Mesendoderm (in vitro differentiated cells): ENCODE results near the gene SART1.

Experiments used
- DNase-seq: peaks from one replicate; pipeline ENCODE4 v3.0.0; 2013
- H2AK5ac ChIP-seq: 2 replicates; pipeline ENCODE4 v1.6.1; 2013; ENCODE audit warnings: low read length, inconsistent platforms
- H2BK120ac ChIP-seq: 2 replicates; pipeline ENCODE4 v1.6.1; 2013; ENCODE audit warnings: low read depth, mild to moderate bottlenecking, low read length, moderate library complexity, mixed read lengths
- H2BK15ac ChIP-seq: replicated peaks from 2 replicates; pipeline ENCODE4 v1.6.1; 2013; ENCODE audit warnings: low read depth, mild to moderate bottlenecking, moderate library complexity
- H2BK5ac ChIP-seq: 2 replicates; pipeline ENCODE4 v1.6.1; 2013; ENCODE audit warnings: low read length, inconsistent platforms
- H3K18ac ChIP-seq: 2 replicates; pipeline ENCODE4 v1.6.1; 2013; ENCODE audit warnings: mild to moderate bottlenecking, low read length, mixed read lengths
- H3K23ac ChIP-seq: one replicate; pipeline ENCODE4 v1.6.1; 2013; ENCODE audit warnings: low read length
- H3K27ac ChIP-seq: 2 replicates; pipeline ENCODE4 v1.5.1; 2013; ENCODE audit warnings: low read depth, mild to moderate bottlenecking, inconsistent platforms, low read length, moderate library complexity
- H3K27me3 ChIP-seq: 2 replicates; pipeline ENCODE4 v1.6.1; 2013; ENCODE audit warnings: low read length, control low read depth, mild to moderate bottlenecking, inconsistent platforms; ENCODE audit not compliant: insufficient read depth, poor library complexity
- H3K36me3 ChIP-seq: 2 replicates; pipeline ENCODE4 v1.6.1; 2013; ENCODE audit warnings: low read length, inconsistent platforms; ENCODE audit not compliant: control insufficient read depth, insufficient read depth
- H3K4ac ChIP-seq: one replicate; pipeline ENCODE4 v1.6.1; 2013; ENCODE audit warnings: low read depth, mild to moderate bottlenecking, low read length, moderate library complexity
- H3K4me1 ChIP-seq: 2 replicates; pipeline ENCODE4 v1.6.1; 2013; ENCODE audit warnings: low read depth, low read length, inconsistent platforms; ENCODE audit not compliant: control insufficient read depth
- H3K4me2 ChIP-seq: 2 replicates; pipeline ENCODE4 v1.6.1; 2013; ENCODE audit warnings: low read length
- H3K4me3 ChIP-seq: 2 replicates; pipeline ENCODE4 v1.5.1; 2013; ENCODE audit warnings: mild to moderate bottlenecking, low read length
- H3K56ac ChIP-seq: one replicate; pipeline ENCODE4 v1.6.1; 2013; ENCODE audit warnings: low read length
- H3K79me1 ChIP-seq: 2 replicates; pipeline ENCODE4 v1.6.1; 2013; ENCODE audit warnings: low read length, inconsistent platforms
- H3K79me2 ChIP-seq: 2 replicates; pipeline ENCODE4 v1.6.1; 2013; ENCODE audit warnings: mild to moderate bottlenecking, low read length; ENCODE audit not compliant: control insufficient read depth, insufficient read depth
- H3K9ac ChIP-seq: 2 replicates; pipeline ENCODE4 v1.6.1; 2013; ENCODE audit warnings: low read length, inconsistent platforms
- H4K5ac ChIP-seq: one replicate; pipeline ENCODE4 v1.6.1; 2013; ENCODE audit warnings: low read length
- H4K8ac ChIP-seq: one replicate; pipeline ENCODE4 v1.6.1; 2013; ENCODE audit warnings: low read depth, mild to moderate bottlenecking, control low read depth, low read length, moderate library complexity
- WGBS: extraction: QIAGEN DNeasy Blood & Tissue Kit; methylation state at CpG from one replicate; pipeline ENCODE4 v1.1.7; 2013; ENCODE audit warnings: low lambda C conversion rate, missing lambda C conversion rate; ENCODE audit not compliant: insufficient coverage; ENCODE audit errors: extremely low coverage; 5-methylcytosine and 5-hydroxymethylcytosine counted together

Gene SART1

GRCh38 chr11:65917077-65917433, 44.5 kb upstream of the SART1 start:
- WGBS: no CpG with 5 or more reads among the region's 3 CpGs
- Histone ChIP-seq H2BK15ac (no peak overlapping the region), H4K8ac (no peak overlapping the region), H2BK120ac (no peak overlapping the region), H4K5ac (no peak overlapping the region), H3K79me2 (peaks cover 8% of the 10 kb centered on the region), H3K9ac (peak overlapping the region; percentile 21), H3K4me1 (peaks cover 3% of the 10 kb centered on the region), H3K4ac (no peak overlapping the region), H2BK5ac (no peak overlapping the region), H3K4me3 (no peak overlapping the region), H3K27ac (no peak overlapping the region), H3K79me1 (peaks cover 17% of the 10 kb centered on the region), H3K4me2 (no peak overlapping the region), H3K56ac (peak overlapping the region; percentile 96), H3K23ac (no peak overlapping the region), H3K27me3 (no peaks in the 10 kb centered on the region), H2AK5ac (no peak overlapping the region), H3K36me3 (no peaks in the 10 kb centered on the region), H3K18ac (no peak overlapping the region)
- DNase-seq: no peak

- H3K79me2 ChIP-seq: peaks cover 8% of the 10 kb centered on the region
- H2BK5ac ChIP-seq: no peak overlapping the region
- H2BK120ac ChIP-seq: no peak overlapping the region
- DNase-seq: no peak
- H3K4me2 ChIP-seq: peak overlapping the region; percentile 90
- H3K18ac ChIP-seq: no peak overlapping the region
- H2AK5ac ChIP-seq: peak overlapping the region; percentile 95
- no peak overlapping the region for H3K4ac ChIP-seq
- H4K8ac ChIP-seq: no peak overlapping the region
- peaks cover 17% of the 10 kb centered on the region for H3K79me1 ChIP-seq
- H3K27me3 ChIP-seq: no peaks in the 10 kb centered on the region
- H3K56ac ChIP-seq: peak overlapping the region; percentile 96
- peaks cover 3% of the 10 kb centered on the region for H3K4me1 ChIP-seq
- peak overlapping the region; percentile 94 for H3K23ac ChIP-seq
- H3K4me3 ChIP-seq: peak overlapping the region; percentile 96
- peak overlapping the region; percentile 97 for H3K9ac ChIP-seq
- no peak overlapping the region for H2BK15ac ChIP-seq
- WGBS: no CpG with 5 or more reads among the region's 35 CpGs
- H3K27ac ChIP-seq: no peak overlapping the region
- H4K5ac ChIP-seq: no peak overlapping the region
- no peaks in the 10 kb centered on the region for H3K36me3 ChIP-seq
These were observed 43.9 kb upstream of the SART1 start for GRCh38 chr11:65917434-65918210.

GRCh38 chr11:65918211-65919140, 43.1 kb upstream of the SART1 start, which contains the start of gene C11orf68:
Gene C11orf68 (minus strand): TSS chr11:65919062. CDS start chr11:65919031, 31 bp downstream.
- no peaks in the 10 kb centered on the region for H3K36me3 ChIP-seq
- H3K56ac ChIP-seq: peak within 1 kb of the TSS; percentile 96
- peaks cover 3% of the 10 kb centered on the region for H3K4me1 ChIP-seq
- no peaks in the 10 kb centered on the region for H3K27me3 ChIP-seq
- peak within 1 kb of the TSS; percentile 96 for H3K4me3 ChIP-seq
- no CpG with 5 or more reads among the region's 77 CpGs for WGBS
- peak within 1 kb of the TSS; percentile 95 for H2AK5ac ChIP-seq
- peaks cover 8% of the 10 kb centered on the region for H3K79me2 ChIP-seq
- H3K9ac ChIP-seq: peak within 1 kb of the TSS; percentile 97
- H2BK5ac ChIP-seq: no peak within 1 kb of the TSS
- peak within 1 kb of the TSS; percentile 90 for H3K18ac ChIP-seq
- peak within 1 kb of the TSS; percentile 93 for H3K4me2 ChIP-seq
- H3K27ac ChIP-seq: peak within 1 kb of the TSS; percentile 39
- DNase-seq: peak; percentile 69
- peak within 1 kb of the TSS; percentile 92 for H3K4ac ChIP-seq
- H3K79me1 ChIP-seq: peaks cover 17% of the 10 kb centered on the region
- no peak within 1 kb of the TSS for H2BK15ac ChIP-seq
- H4K8ac ChIP-seq: no peak within 1 kb of the TSS
- no peak within 1 kb of the TSS for H4K5ac ChIP-seq
- peak within 1 kb of the TSS; percentile 94 for H3K23ac ChIP-seq
- H2BK120ac ChIP-seq: no peak within 1 kb of the TSS

- Histone ChIP-seq H4K8ac (no peak within 1 kb of the TSS), H3K79me2 (peaks cover 8% of the 10 kb centered on the region), H3K4me3 (peak within 1 kb of the TSS; percentile 96), H2BK15ac (no peak within 1 kb of the TSS), H3K9ac (peak within 1 kb of the TSS; percentile 97), H3K56ac (peak within 1 kb of the TSS; percentile 96), H3K23ac (peak within 1 kb of the TSS; percentile 94), H3K27ac (peak within 1 kb of the TSS; percentile 39), H3K4me2 (peak within 1 kb of the TSS; percentile 93), H2BK5ac (no peak within 1 kb of the TSS), H3K27me3 (no peaks in the 10 kb centered on the region), H2BK120ac (no peak within 1 kb of the TSS), H2AK5ac (peak within 1 kb of the TSS; percentile 95), H3K4ac (peak within 1 kb of the TSS; percentile 92), H3K79me1 (peaks cover 17% of the 10 kb centered on the region), H4K5ac (no peak within 1 kb of the TSS), H3K18ac (peak within 1 kb of the TSS; percentile 90), H3K36me3 (no peaks in the 10 kb centered on the region), H3K4me1 (peaks cover 3% of the 10 kb centered on the region)
- no CpG with 5 or more reads among the region's 59 CpGs for WGBS
- peak; percentile 99 for DNase-seq
These were observed 42.4 kb upstream of the SART1 start, which contains the start of gene DRAP1 for GRCh38 chr11:65919141-65919572. Gene DRAP1 (plus strand): TSS chr11:65919426. CDS start chr11:65919502, 76 bp downstream.

- Histone ChIP-seq H2BK5ac (no peak overlapping the region), H3K4me2 (peak overlapping the region; percentile 93), H3K4me1 (peaks cover 3% of the 10 kb centered on the region), H3K9ac (peak overlapping the region; percentile 81), H3K23ac (no peak overlapping the region), H3K79me1 (peaks cover 17% of the 10 kb centered on the region), H2AK5ac (no peak overlapping the region), H3K79me2 (peaks cover 8% of the 10 kb centered on the region), H2BK120ac (no peak overlapping the region), H2BK15ac (no peak overlapping the region), H3K27me3 (no peaks in the 10 kb centered on the region), H4K5ac (no peak overlapping the region), H3K36me3 (no peaks in the 10 kb centered on the region), H3K27ac (peak overlapping the region; percentile 28), H3K4me3 (peak overlapping the region; percentile 74), H4K8ac (no peak overlapping the region), H3K56ac (peak overlapping the region; percentile 93), H3K18ac (peak overlapping the region; percentile 23), H3K4ac (no peak overlapping the region)
- peak; percentile 52 for DNase-seq
- WGBS: no CpG with 5 or more reads among the region's 60 CpGs
These were observed 41.8 kb upstream of the SART1 start for GRCh38 chr11:65919573-65920371.
